Activated T-cell treated with anti-CD3 and anti-CD28 coated beads, Interleukin-2, amount 50 U/mL, for 24 hours (primary cell): ENCODE measurements around the gene MYLK.

Experiments
- DNase-seq: peaks from one replicate; pipeline ENCODE4 v3.0.0-alpha.2; 2020
- H3K27ac Mint-ChIP-seq: 2 replicates; pipeline ENCODE4 v1.8.0; 2020; ENCODE audit warnings: mild to moderate bottlenecking, mixed read lengths
- H3K27me3 Mint-ChIP-seq: 2 replicates; pipeline ENCODE4 v1.8.0; 2020; ENCODE audit warnings: mixed read lengths
- H3K36me3 Mint-ChIP-seq: 2 replicates; pipeline ENCODE4 v1.8.0; 2020; ENCODE audit warnings: low read depth, mixed read lengths
- H3K4me1 Mint-ChIP-seq: 2 replicates; pipeline ENCODE4 v1.8.0; 2020; ENCODE audit warnings: low read depth, mixed read lengths
- H3K4me3 Mint-ChIP-seq: 2 replicates; pipeline ENCODE4 v1.8.0; 2020; ENCODE audit warnings: mild to moderate bottlenecking, moderate library complexity, mixed read lengths
- H3K9me3 Mint-ChIP-seq: 2 replicates; pipeline ENCODE4 v1.8.0; 2020; ENCODE audit warnings: mixed read lengths

Gene MYLK

DNA sequence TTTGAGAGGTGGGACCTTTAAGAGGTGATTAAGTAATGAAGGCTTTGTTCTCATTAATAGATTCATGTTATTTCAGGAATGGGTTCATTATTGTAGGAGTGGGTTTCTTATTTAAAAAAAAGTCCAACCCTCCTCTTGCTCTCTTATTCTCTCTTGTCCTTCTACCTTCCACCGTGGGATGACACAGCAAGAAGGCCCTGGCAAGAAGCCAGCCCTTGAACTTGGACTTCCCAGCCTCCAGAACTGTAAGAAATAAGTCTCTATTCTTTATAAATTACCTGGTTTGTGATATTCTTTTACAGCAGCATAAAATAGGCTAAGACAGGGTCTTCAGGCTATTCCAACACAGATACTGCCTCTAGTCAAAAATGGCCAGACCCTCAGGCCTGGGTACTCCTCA, 62.2 kb downstream of the MYLK start:
- Mint-ChIP-seq H3K27me3 (peaks cover 10% of the 10 kb centered on the region), H3K9me3 (peaks cover 7% of the 10 kb centered on the region), H3K36me3 (no peaks in the 10 kb centered on the region), H3K27ac (no peak overlapping the region), H3K4me1 (no peaks in the 10 kb centered on the region), H3K4me3 (no peak overlapping the region)
- DNase-seq: no peak

- H3K36me3 Mint-ChIP-seq: no peaks in the 10 kb centered on the region
- H3K9me3 Mint-ChIP-seq: peaks cover 2% of the 10 kb centered on the region
- no peak overlapping the region for H3K4me3 Mint-ChIP-seq
- H3K4me1 Mint-ChIP-seq: no peaks in the 10 kb centered on the region
- DNase-seq: no peak
- H3K27ac Mint-ChIP-seq: no peak overlapping the region
- peaks cover 10% of the 10 kb centered on the region for H3K27me3 Mint-ChIP-seq
Observed at GRCh38 chr3:123819949-123820348, 64.2 kb downstream of the MYLK start.

DNA sequence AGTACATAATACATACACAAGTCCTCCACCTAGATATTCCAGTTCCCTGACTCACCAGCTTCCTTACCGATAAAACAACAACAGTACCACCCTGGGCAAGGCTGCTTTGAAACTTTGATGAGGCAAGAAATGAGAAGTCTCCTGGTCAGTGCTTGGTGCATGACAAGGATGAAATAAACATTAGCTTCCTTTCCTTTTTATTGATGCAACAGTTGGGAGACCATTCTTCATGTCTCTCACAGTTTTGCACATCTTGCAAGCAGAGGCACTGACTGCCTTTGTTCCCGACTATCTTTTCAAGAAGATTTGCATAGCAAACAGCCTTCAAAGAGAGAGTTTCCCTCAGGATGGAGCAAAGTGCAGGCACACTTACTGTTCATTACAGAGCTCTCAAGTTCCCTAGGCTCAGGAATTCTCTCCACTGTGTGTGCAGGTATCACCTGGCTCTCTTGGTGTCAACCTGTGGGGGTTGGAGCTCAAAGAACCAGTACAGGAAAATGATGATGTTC, 65.2 kb downstream of the MYLK start:
- H3K9me3 Mint-ChIP-seq: no peaks in the 10 kb centered on the region
- no peaks in the 10 kb centered on the region for H3K4me1 Mint-ChIP-seq
- DNase-seq: no peak
- H3K27ac Mint-ChIP-seq: no peak overlapping the region
- no peak overlapping the region for H3K4me3 Mint-ChIP-seq
- no peaks in the 10 kb centered on the region for H3K36me3 Mint-ChIP-seq
- peaks cover 7% of the 10 kb centered on the region for H3K27me3 Mint-ChIP-seq

GRCh38 chr3:123818324-123818920, 65.7 kb downstream of the MYLK start:
- no peak for DNase-seq
- no peaks in the 10 kb centered on the region for H3K36me3 Mint-ChIP-seq
- H3K27me3 Mint-ChIP-seq: peaks cover 7% of the 10 kb centered on the region
- H3K4me1 Mint-ChIP-seq: no peaks in the 10 kb centered on the region
- H3K4me3 Mint-ChIP-seq: no peak overlapping the region
- H3K27ac Mint-ChIP-seq: no peak overlapping the region
- H3K9me3 Mint-ChIP-seq: no peaks in the 10 kb centered on the region

DNA sequence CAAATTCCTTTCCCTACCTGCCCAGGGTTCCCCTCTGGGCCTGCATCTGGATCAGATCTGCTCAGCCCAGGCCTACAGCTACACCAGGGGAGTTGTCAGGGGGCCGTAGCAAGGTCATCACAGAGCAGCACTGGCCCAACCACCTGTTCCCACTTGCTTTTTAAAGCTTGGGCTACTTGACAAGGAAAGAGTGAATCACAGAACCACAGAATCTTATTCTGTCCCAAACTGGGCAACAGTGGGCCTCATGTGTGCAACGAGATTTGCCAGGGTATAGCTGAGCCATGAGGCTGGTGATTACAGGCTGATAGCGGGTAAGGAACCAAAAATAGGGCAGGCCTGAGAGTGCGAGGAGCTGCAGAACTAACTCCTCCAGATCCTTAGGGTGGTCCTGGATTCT, 66.7 kb downstream of the MYLK start:
- Mint-ChIP-seq H3K9me3 (no peaks in the 10 kb centered on the region), H3K4me1 (no peaks in the 10 kb centered on the region), H3K4me3 (no peak overlapping the region), H3K27ac (no peak overlapping the region), H3K36me3 (no peaks in the 10 kb centered on the region), H3K27me3 (peaks cover 7% of the 10 kb centered on the region)
- no peak for DNase-seq

DNA sequence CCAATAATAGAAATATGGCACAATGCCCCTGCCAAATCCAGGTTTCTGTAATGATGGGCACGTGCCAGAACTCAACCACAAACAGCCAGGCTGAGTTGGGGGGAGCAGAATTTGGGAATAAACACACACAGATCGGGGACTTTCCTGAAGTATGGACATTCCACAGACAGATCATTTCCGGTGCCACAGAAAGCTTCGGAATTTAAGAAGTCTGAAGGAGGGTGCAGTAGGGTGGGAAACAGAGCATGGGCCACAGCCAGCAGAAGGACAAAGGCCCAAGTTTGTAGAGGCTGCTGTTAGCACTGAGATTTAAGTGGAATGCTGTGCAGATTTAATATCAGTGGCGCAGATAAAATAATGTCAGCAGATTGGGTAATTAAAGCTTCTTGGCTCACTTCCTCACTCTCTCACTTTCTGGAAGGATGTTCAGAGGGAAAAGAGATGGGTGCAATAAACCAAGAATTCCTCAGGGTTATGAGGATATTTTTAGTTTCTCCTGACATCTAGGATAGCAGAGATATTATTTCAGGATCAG, 67.4 kb downstream of the MYLK start:
- H3K27me3 Mint-ChIP-seq: peaks cover 7% of the 10 kb centered on the region
- H3K4me3 Mint-ChIP-seq: no peak overlapping the region
- no peaks in the 10 kb centered on the region for H3K4me1 Mint-ChIP-seq
- no peaks in the 10 kb centered on the region for H3K9me3 Mint-ChIP-seq
- no peak overlapping the region for H3K27ac Mint-ChIP-seq
- no peaks in the 10 kb centered on the region for H3K36me3 Mint-ChIP-seq
- DNase-seq: no peak

- no peaks in the 10 kb centered on the region for H3K36me3 Mint-ChIP-seq
- no peaks in the 10 kb centered on the region for H3K9me3 Mint-ChIP-seq
- peaks cover 7% of the 10 kb centered on the region for H3K27me3 Mint-ChIP-seq
- no peaks in the 10 kb centered on the region for H3K4me1 Mint-ChIP-seq
- DNase-seq: no peak
- no peak overlapping the region for H3K27ac Mint-ChIP-seq
- H3K4me3 Mint-ChIP-seq: no peak overlapping the region
Observed at GRCh38 chr3:123815981-123816380, 68.2 kb downstream of the MYLK start.

- Mint-ChIP-seq H3K27me3 (no peaks in the 10 kb centered on the region), H3K36me3 (no peaks in the 10 kb centered on the region), H3K4me3 (no peak overlapping the region), H3K9me3 (no peaks in the 10 kb centered on the region), H3K4me1 (no peaks in the 10 kb centered on the region), H3K27ac (no peak overlapping the region)
- DNase-seq: no peak
Observed at GRCh38 chr3:123813876-123814275, 70.3 kb downstream of the MYLK start.

GRCh38 chr3:123809597-123809996, 74.5 kb downstream of the MYLK start:
- Mint-ChIP-seq H3K36me3 (no peaks in the 10 kb centered on the region), H3K4me3 (no peak overlapping the region)
- no peak for DNase-seq

GRCh38 chr3:123808812-123809211, 75.3 kb downstream of the MYLK start:
- H3K4me1 Mint-ChIP-seq: no peaks in the 10 kb centered on the region
- no peak overlapping the region for H3K4me3 Mint-ChIP-seq
- no peak overlapping the region for H3K27ac Mint-ChIP-seq
- no peaks in the 10 kb centered on the region for H3K36me3 Mint-ChIP-seq
- peaks cover under 1% of the 10 kb centered on the region for H3K27me3 Mint-ChIP-seq
- no peaks in the 10 kb centered on the region for H3K9me3 Mint-ChIP-seq
- DNase-seq: no peak

More at GRCh38 chr3:123809597-123809996, 74.5 kb downstream of the MYLK start:
- Mint-ChIP-seq H3K27me3 (no peaks in the 10 kb centered on the region), H3K9me3 (no peaks in the 10 kb centered on the region), H3K27ac (no peak overlapping the region), H3K4me1 (no peaks in the 10 kb centered on the region)

- Mint-ChIP-seq H3K4me1 (no peaks in the 10 kb centered on the region), H3K4me3 (no peak overlapping the region)
Observed at GRCh38 chr3:123807820-123808219, 76.3 kb downstream of the MYLK start.

DNA sequence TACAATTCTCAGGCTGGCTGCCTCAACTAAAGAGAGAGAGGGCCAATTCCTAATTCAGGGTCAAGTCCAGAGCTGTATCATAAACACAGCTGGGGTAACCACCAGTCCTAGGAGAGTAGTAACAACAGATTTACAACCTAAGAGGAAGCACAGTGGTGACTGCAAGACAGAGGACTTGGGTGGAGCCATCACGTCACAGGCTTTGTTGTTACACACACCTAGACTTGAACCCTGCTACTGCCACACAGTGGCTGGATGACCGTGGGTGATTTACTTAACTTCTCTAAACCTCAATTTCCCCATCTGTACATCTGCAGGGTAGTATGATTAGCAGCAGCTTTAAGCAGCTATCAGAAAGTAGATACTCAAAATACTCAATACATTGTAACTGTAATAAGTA, 78.6 kb downstream of the MYLK start:
- peaks cover 3% of the 10 kb centered on the region for H3K27me3 Mint-ChIP-seq
- no peak overlapping the region for H3K4me3 Mint-ChIP-seq
- no peak overlapping the region for H3K27ac Mint-ChIP-seq
- H3K36me3 Mint-ChIP-seq: no peaks in the 10 kb centered on the region
- H3K9me3 Mint-ChIP-seq: no peaks in the 10 kb centered on the region
- DNase-seq: no peak
- H3K4me1 Mint-ChIP-seq: no peaks in the 10 kb centered on the region

More at GRCh38 chr3:123807820-123808219, 76.3 kb downstream of the MYLK start:
- Mint-ChIP-seq H3K27me3 (peaks cover 3% of the 10 kb centered on the region), H3K36me3 (no peaks in the 10 kb centered on the region), H3K9me3 (no peaks in the 10 kb centered on the region), H3K27ac (no peak overlapping the region)
- no peak for DNase-seq

DNA sequence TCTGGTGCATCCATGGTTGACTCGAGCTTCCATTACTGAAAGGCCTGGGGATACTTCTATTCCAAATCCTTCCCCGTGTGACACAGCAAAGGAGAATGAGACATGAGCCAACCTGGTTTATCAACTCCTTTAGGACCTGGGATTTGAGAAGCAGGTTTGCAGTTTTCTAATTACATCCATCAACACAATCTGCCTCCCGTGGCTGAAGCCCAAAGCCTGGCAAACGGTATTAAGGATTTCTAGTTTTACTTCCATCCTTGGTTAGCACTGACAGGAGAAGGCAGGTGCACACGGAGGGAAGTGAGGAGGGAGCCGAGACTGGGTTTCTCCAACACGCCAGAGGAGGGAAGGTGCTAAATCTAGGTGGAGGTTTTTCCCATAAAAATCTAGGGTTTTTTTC, 79.0 kb downstream of the MYLK start:
- H3K9me3 Mint-ChIP-seq: no peaks in the 10 kb centered on the region
- H3K4me1 Mint-ChIP-seq: no peaks in the 10 kb centered on the region
- DNase-seq: no peak
- peaks cover 3% of the 10 kb centered on the region for H3K27me3 Mint-ChIP-seq
- no peak overlapping the region for H3K27ac Mint-ChIP-seq
- H3K36me3 Mint-ChIP-seq: no peaks in the 10 kb centered on the region
- H3K4me3 Mint-ChIP-seq: no peak overlapping the region

- Mint-ChIP-seq H3K4me3 (no peak overlapping the region), H3K36me3 (no peaks in the 10 kb centered on the region), H3K27ac (no peak overlapping the region), H3K9me3 (no peaks in the 10 kb centered on the region), H3K27me3 (peaks cover 3% of the 10 kb centered on the region), H3K4me1 (no peaks in the 10 kb centered on the region)
- no peak for DNase-seq
Observed at GRCh38 chr3:123804676-123805075, 79.5 kb downstream of the MYLK start.

GRCh38 chr3:123803521-123803920, 80.6 kb downstream of the MYLK start:
- no peaks in the 10 kb centered on the region for H3K36me3 Mint-ChIP-seq
- no peak overlapping the region for H3K27ac Mint-ChIP-seq
- H3K9me3 Mint-ChIP-seq: no peaks in the 10 kb centered on the region
- H3K27me3 Mint-ChIP-seq: peaks cover 4% of the 10 kb centered on the region
- no peak overlapping the region for H3K4me3 Mint-ChIP-seq
- no peaks in the 10 kb centered on the region for H3K4me1 Mint-ChIP-seq
- DNase-seq: no peak
